HepG2 (cell line): ENCODE results near the gene RRP12. TPM values are rescaled to one million over a fixed set of nuclear protein-coding genes. Genes with fewer than 3 reads are reported as not detected.

Experiments
- CBX2 ChIP-seq, 2 experiments: fragments of 200-600 bp in 1 of 2; sonication (generic); formaldehyde crosslinking in 1 of 2; IDR thresholded peaks; 2 replicates each; pipeline versions ENCODE4 v1.7.0 to v1.8.1; 2018 to 2022; ENCODE audit warnings: low read depth in 2 of 2, low read length in 1 of 2, mild to moderate bottlenecking in 1 of 2, missing genetic modification reagents in 1 of 2
- EEA1 ChIP-seq: sonication (generic); formaldehyde crosslinking; IDR thresholded peaks from 2 replicates; pipeline ENCODE4 v1.5.1; 2020; ENCODE audit warnings: mild to moderate bottlenecking, missing genetic modification reagents, borderline replicate concordance
- GTF3A ChIP-seq: sonication (generic); formaldehyde crosslinking; conservative IDR thresholded peaks from 2 replicates; pipeline ENCODE4 v1.4.0; 2020; ENCODE audit warnings: mild to moderate bottlenecking, missing genetic modification reagents
- HIVEP1 ChIP-seq: sonication (generic); formaldehyde crosslinking; IDR thresholded peaks from 2 replicates; pipeline ENCODE4 v1.4.0; 2020; ENCODE audit warnings: mild to moderate bottlenecking, missing genetic modification reagents
- ISX ChIP-seq: sonication (generic); formaldehyde crosslinking; conservative IDR thresholded peaks from 2 replicates; pipeline ENCODE4 v1.5.0; 2020; ENCODE audit warnings: missing genetic modification reagents
- JUNB ChIP-seq: sonication (generic); formaldehyde crosslinking; IDR thresholded peaks from 2 replicates; pipeline ENCODE4 v1.8.0; 2022; ENCODE audit warnings: missing genetic modification reagents, mild to moderate bottlenecking, borderline replicate concordance
- KLF6 ChIP-seq: IDR thresholded peaks from 2 replicates; pipeline ENCODE4 v1.8.0; 2016; ENCODE audit warnings: missing biosample characterization, missing genetic modification reagents
- MAF1 ChIP-seq: sonication (generic); formaldehyde crosslinking; IDR thresholded peaks from 2 replicates; pipeline ENCODE4 v1.5.0; 2020; ENCODE audit warnings: missing genetic modification reagents, borderline replicate concordance
- MATR3 ChIP-seq: sonication (generic); formaldehyde crosslinking; IDR thresholded peaks from 2 replicates; pipeline ENCODE4 v1.4.0; 2020; ENCODE audit warnings: missing genetic modification reagents
- MED8 ChIP-seq: sonication (generic); formaldehyde crosslinking; IDR thresholded peaks from 2 replicates; pipeline ENCODE4 v1.8.1; 2023; ENCODE audit warnings: mild to moderate bottlenecking, missing genetic modification reagents; ENCODE audit not compliant: insufficient replicate concordance
- NCOA2 ChIP-seq: sonication (generic); formaldehyde crosslinking; IDR thresholded peaks from 2 replicates; pipeline ENCODE4 v1.8.0; 2022; ENCODE audit warnings: inconsistent platforms
- NFE2 ChIP-seq: sonication (generic); formaldehyde crosslinking; IDR thresholded peaks from 2 replicates; pipeline ENCODE4 v1.4.0; 2020; ENCODE audit warnings: missing genetic modification reagents
- POGZ ChIP-seq: sonication (generic); formaldehyde crosslinking; IDR thresholded peaks from 2 replicates; pipeline ENCODE4 v1.4.0; 2020; ENCODE audit warnings: mild to moderate bottlenecking, missing genetic modification reagents
- POLR2G ChIP-seq: fragments of 200-400 bp; formaldehyde crosslinking; IDR thresholded peaks from 2 replicates; pipeline ENCODE4 v1.6.1; 2018; ENCODE audit warnings: mild to moderate bottlenecking, low read depth, low read length, moderate library complexity
- STAG1 ChIP-seq: sonication (generic); formaldehyde crosslinking; IDR thresholded peaks from 2 replicates; pipeline ENCODE4 v1.4.0; 2020; ENCODE audit warnings: missing genetic modification reagents
- ZFX ChIP-seq: sonication (generic); formaldehyde crosslinking; IDR thresholded peaks from 2 replicates; pipeline ENCODE4 v1.4.0; 2020; ENCODE audit warnings: mild to moderate bottlenecking, low read depth, missing genetic modification reagents, moderate library complexity
- ZNF224 ChIP-seq: sonication (generic); formaldehyde crosslinking; IDR thresholded peaks from 2 replicates; pipeline ENCODE4 v1.5.0; 2020; ENCODE audit warnings: mild to moderate bottlenecking, missing genetic modification reagents
- ZNF282 ChIP-seq: fragments of 450-650 bp; IDR thresholded peaks from 2 replicates; pipeline ENCODE4 v1.6.1; 2018; ENCODE audit not compliant: partially characterized antibody
- ZNF335 ChIP-seq: sonication (generic); formaldehyde crosslinking; IDR thresholded peaks from 2 replicates; pipeline ENCODE4 v1.4.0; 2020; ENCODE audit warnings: missing genetic modification reagents
- ZNF761 ChIP-seq: sonication (generic); formaldehyde crosslinking; conservative IDR thresholded peaks from 2 replicates; pipeline ENCODE4 v1.4.0; 2020; ENCODE audit warnings: mild to moderate bottlenecking, missing genetic modification reagents
- polyA plus RNA-seq, 8 experiments: library from polyadenylated mRNA; depleted of rRNA in 3 of 8; stranded (reverse) in 7 of 8; unstranded in 1 of 8; fragments of >200 nt; fragmentation: Illumina TruSeq in 4 of 8; extraction: Trizol in 4 of 8; gene quantifications; 2 replicates each; pipeline versions ENCODE4 v1.2.1 to v1.2.3, GENCODE V29; 2011 to 2016; ENCODE audit warnings: low read depth in 4 of 8, missing spikeins in 1 of 8, mixed read lengths in 1 of 8; ENCODE audit not compliant: insufficient read depth in 1 of 8
- total RNA-seq, 5 experiments: library from RNA; depleted of rRNA; stranded (reverse); fragments of >200 nt; fragmentation: Illumina TruSeq; extraction: Trizol; gene quantifications; 2 replicates each; pipeline ENCODE4 v1.2.3, GENCODE V29; 2016; ENCODE audit warnings: low read depth in 1 of 5
- TF ChIP-seq, protein P1 (sequence below): IDR thresholded peaks from 2 replicates; pipeline ENCODE4 v1.6.1; 2018; ENCODE audit warnings: missing genetic modification reagents
- TF ChIP-seq, protein P2 (sequence below): sonication (generic); formaldehyde crosslinking; IDR thresholded peaks from 2 replicates; pipeline ENCODE4 v1.8.0; 2022; ENCODE audit warnings: missing genetic modification reagents, mild to moderate bottlenecking, moderate library complexity, borderline replicate concordance
- TF ChIP-seq, protein P3 (sequence below): sonication (generic); formaldehyde crosslinking; IDR thresholded peaks from 2 replicates; pipeline ENCODE4 v1.5.1; 2020; ENCODE audit warnings: missing genetic modification reagents, mild to moderate bottlenecking, borderline replicate concordance
- TF ChIP-seq, protein P4 (sequence below): sonication (generic); formaldehyde crosslinking; conservative IDR thresholded peaks from 2 replicates; pipeline ENCODE4 v1.4.0; 2020; ENCODE audit warnings: missing genetic modification reagents

Gene RRP12
- total and polyA plus RNA-seq, 2 of the 13 experiments (the other 11 are each of a cell fraction or from before 2014, with no cell fraction given) = 13.2 to 39.4 TPM

DNA sequence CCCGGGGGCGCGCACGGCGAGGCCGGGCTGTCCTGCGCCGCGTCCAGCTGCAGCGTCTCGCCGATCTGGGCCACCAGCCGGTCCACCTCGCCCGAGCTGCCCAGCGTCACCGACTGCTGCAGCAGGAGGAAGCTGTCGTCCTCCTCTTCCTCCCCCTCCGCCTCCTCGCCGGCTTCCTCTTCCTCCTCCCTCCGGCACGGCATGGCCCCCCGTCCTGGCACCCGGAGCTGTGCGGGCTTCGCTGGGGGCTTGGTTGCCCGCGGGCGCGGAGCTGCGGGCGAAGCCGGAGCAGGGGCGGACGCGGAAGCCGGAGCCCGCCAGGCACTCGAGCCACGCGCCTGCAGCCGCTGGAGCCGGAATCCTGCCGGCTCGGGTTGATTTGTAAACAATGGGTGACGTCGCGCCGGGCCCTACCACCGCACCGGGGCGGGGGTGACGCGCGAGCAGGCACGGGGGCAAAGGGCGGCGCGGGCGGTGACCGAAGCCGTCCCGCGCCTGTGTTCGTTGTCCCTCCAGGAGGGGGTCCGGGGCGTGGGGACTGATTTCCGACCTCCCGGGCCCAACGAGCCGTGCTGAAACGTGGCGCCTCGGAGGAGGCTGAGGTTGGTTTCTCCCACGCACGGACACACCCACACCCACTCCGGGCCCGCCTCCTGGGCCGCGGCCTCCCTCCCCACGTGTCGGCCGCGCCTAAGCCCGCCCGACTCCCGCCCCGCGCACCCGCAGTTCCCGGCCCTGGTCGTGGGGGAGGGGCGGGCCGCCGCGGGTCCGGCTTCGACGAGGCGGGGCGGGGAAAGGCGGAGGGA, 66.6 kb downstream of the RRP12 start, which contains the start of gene FRAT2 (continued):
- TF ChIP-seq CBX2 (IDR thresholded peaks at IDR 0.05; ENCODE audit: low read depth, low read length) (no peak), CBX2 (CRISPR knock-in tag; IDR thresholded peaks at IDR 0.05; ENCODE audit: low read depth) (no peak), ZFX (CRISPR knock-in tag) (peak; percentile 62), MATR3 (CRISPR knock-in tag) (no peak), MED8 (CRISPR knock-in tag) (peak; percentile 24), ZNF282 (no peak), NFE2 (no peak), POLR2G (peak; percentile 88), ISX (CRISPR knock-in tag) (no peak), POGZ (no peak), EEA1 (CRISPR knock-in tag) (no peak), JUNB (CRISPR knock-in tag) (no peak), HIVEP1 (peak; percentile 60; the same call in 1 of the 2 replicates), ZNF224 (CRISPR knock-in tag) (no peak), KLF6 (peak; percentile 78; the same call in 1 of the 2 replicates), STAG1 (CRISPR knock-in tag) (no peak), ZNF761 (CRISPR knock-in tag) (peak; percentile 72), ZNF335 (0 out of 2 replicates have a peak, but pooled peaks have one; percentile 24), NCOA2 (CRISPR knock-in tag) (peak; percentile 36; the same call in 1 of the 2 replicates), GTF3A (CRISPR knock-in tag) (peak; percentile 86; the same call in 1 of the 2 replicates), MAF1 (no peak)
- TF ChIP-seq, protein P1, sequence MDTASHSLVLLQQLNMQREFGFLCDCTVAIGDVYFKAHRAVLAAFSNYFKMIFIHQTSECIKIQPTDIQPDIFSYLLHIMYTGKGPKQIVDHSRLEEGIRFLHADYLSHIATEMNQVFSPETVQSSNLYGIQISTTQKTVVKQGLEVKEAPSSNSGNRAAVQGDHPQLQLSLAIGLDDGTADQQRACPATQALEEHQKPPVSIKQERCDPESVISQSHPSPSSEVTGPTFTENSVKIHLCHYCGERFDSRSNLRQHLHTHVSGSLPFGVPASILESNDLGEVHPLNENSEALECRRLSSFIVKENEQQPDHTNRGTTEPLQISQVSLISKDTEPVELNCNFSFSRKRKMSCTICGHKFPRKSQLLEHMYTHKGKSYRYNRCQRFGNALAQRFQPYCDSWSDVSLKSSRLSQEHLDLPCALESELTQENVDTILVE (CRISPR knock-in tag) = peak; percentile 63; the same call in 1 of the 2 replicates
- TF ChIP-seq, protein P2, sequence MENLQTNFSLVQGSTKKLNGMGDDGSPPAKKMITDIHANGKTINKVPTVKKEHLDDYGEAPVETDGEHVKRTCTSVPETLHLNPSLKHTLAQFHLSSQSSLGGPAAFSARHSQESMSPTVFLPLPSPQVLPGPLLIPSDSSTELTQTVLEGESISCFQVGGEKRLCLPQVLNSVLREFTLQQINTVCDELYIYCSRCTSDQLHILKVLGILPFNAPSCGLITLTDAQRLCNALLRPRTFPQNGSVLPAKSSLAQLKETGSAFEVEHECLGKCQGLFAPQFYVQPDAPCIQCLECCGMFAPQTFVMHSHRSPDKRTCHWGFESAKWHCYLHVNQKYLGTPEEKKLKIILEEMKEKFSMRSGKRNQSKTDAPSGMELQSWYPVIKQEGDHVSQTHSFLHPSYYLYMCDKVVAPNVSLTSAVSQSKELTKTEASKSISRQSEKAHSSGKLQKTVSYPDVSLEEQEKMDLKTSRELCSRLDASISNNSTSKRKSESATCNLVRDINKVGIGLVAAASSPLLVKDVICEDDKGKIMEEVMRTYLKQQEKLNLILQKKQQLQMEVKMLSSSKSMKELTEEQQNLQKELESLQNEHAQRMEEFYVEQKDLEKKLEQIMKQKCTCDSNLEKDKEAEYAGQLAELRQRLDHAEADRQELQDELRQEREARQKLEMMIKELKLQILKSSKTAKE (CRISPR knock-in tag) = peak; percentile 31; the same call in 1 of the 2 replicates
- TF ChIP-seq, protein P3, sequence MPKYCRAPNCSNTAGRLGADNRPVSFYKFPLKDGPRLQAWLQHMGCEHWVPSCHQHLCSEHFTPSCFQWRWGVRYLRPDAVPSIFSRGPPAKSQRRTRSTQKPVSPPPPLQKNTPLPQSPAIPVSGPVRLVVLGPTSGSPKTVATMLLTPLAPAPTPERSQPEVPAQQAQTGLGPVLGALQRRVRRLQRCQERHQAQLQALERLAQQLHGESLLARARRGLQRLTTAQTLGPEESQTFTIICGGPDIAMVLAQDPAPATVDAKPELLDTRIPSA (CRISPR knock-in tag) = 0 out of 2 replicates have a peak, but pooled peaks have one; percentile 20
- TF ChIP-seq, protein P4, sequence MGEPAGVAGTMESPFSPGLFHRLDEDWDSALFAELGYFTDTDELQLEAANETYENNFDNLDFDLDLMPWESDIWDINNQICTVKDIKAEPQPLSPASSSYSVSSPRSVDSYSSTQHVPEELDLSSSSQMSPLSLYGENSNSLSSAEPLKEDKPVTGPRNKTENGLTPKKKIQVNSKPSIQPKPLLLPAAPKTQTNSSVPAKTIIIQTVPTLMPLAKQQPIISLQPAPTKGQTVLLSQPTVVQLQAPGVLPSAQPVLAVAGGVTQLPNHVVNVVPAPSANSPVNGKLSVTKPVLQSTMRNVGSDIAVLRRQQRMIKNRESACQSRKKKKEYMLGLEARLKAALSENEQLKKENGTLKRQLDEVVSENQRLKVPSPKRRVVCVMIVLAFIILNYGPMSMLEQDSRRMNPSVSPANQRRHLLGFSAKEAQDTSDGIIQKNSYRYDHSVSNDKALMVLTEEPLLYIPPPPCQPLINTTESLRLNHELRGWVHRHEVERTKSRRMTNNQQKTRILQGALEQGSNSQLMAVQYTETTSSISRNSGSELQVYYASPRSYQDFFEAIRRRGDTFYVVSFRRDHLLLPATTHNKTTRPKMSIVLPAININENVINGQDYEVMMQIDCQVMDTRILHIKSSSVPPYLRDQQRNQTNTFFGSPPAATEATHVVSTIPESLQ (CRISPR knock-in tag) = no peak
